Ovary (tissue), 9 donors: ENCODE results near the gene NRCAM. TPM values are rescaled to one million over a fixed set of nuclear protein-coding genes. Genes with fewer than 3 reads are reported as not detected.

ENCODE experiments used
- DNase-seq, 5 donors: peaks; one replicate each; pipeline ENCODE4 v3.0.0-alpha.2; 2019 to 2020
- H3K27ac ChIP-seq, 2 donors: fragments of 200-600 bp; one replicate each; pipeline versions ENCODE4 v1.5.1 to v1.8.0; 2019 to 2022
- H3K27me3 ChIP-seq: fragments of 200-600 bp; one replicate; pipeline ENCODE4 v1.8.0; 2022
- H3K36me3 ChIP-seq: fragments of 200-600 bp; sonication (generic); one replicate; pipeline ENCODE4 v1.5.1; 2019
- H3K4me1 ChIP-seq: one replicate; pipeline ENCODE4 v1.8.1; 2013; ENCODE audit warnings: mild to moderate bottlenecking, moderate library complexity; ENCODE audit not compliant: insufficient read depth
- H3K4me3 ChIP-seq: fragments of 200-600 bp; sonication (generic); one replicate; pipeline ENCODE4 v1.5.1; 2017
- H3K9me3 ChIP-seq, 2 donors: fragments of 200-600 bp in 1 of 2; sonication (generic) in 1 of 2; one replicate each; pipeline versions ENCODE4 v1.5.1 to v1.8.1; 2013 to 2019; ENCODE audit warnings: mild to moderate bottlenecking in 1 of 2, moderate library complexity in 1 of 2
- EP300 ChIP-seq: sonication (generic); formaldehyde crosslinking; IDR thresholded peaks from one replicate; pipeline ENCODE4 v1.6.1; 2017; ENCODE audit warnings: antibody characterized with exemption
- POLR2A ChIP-seq: fragments of 450-650 bp; IDR thresholded peaks from one replicate; pipeline ENCODE4 v1.6.1; 2017; ENCODE audit warnings: antibody characterized with exemption, mild to moderate bottlenecking, moderate library complexity
- WGBS, 3 donors: extraction: QIAGEN DNeasy Blood & Tissue Kit in 1 of 3; methylation state at CpG; one replicate each; pipeline versions ENCODE4 v1.1.5 to v1.1.7; 2013 to 2017; 5-methylcytosine and 5-hydroxymethylcytosine counted together
- intact Hi-C, 4 donors: fragments of 100-400 bp; cut with DNase I; formaldehyde crosslinking; loops; one replicate each; pipeline versions ENCODE4 v1.11.0 to v1.15.1; 2022 to 2023
- polyA plus RNA-seq, 2 donors: library from polyadenylated mRNA; stranded (reverse); fragments of 200-250 nt in 1 of 2; fragments of 350-450 nt in 1 of 2; fragmentation: Illumina TruSeq in 1 of 2; extraction: RNeasy Lipid Tissue Mini Kit (QIAGEN cat#74804) in 1 of 2; gene quantifications; one replicate each; pipeline ENCODE4 v1.2.3, GENCODE V29; 2013 to 2014
- total RNA-seq, 7 donors: library from RNA; depleted of rRNA in 2 of 7; stranded (reverse); fragments of >200 nt in 2 of 7; fragmentation: NEBNext Ultra II Directional in 3 of 7; extraction: Animal tissue kit (Norgen Biotek cat#: 25700) in 3 of 7; gene quantifications; one replicate each; pipeline versions ENCODE4 v1.1.0 to v1.2.4, GENCODE V29; 2016 to 2023
- TF ChIP-seq, protein P1 (sequence below), 3 donors: fragments of 450-650 bp in 2 of 3; fragments of 200-600 bp in 1 of 3; IDR thresholded peaks; one replicate each; pipeline versions ENCODE4 v1.5.1 to v1.8.0; 2016 to 2022; ENCODE audit warnings: antibody characterized with exemption in 3 of 3, mild to moderate bottlenecking in 1 of 3
- donor health status: DM: no; HTN: no; CAD: no; lungs with moderate emphysema.
- donor health status: DM: no; HTN: no; CAD: no.
- donor health status: Bipolar disorder and iron deficiency.
- donor health status: DM: yes; HTN: yes; CAD: no.
- donor health status: DM: no; HTN: no; CAD: no.
- donor health status: DM: yes; HTN: yes; CAD: no.

NRCAM gene
- total and polyA plus RNA-seq, 9 donors, result 0.61 to 14.8 (median 2.8) TPM

- Histone ChIP-seq H3K4me1 (no peaks in the 10 kb centered on the region), H3K4me3 (no peak overlapping the region), H3K36me3 (no peaks in the 10 kb centered on the region), H3K27me3 (no peaks in the 10 kb centered on the region), H3K27ac (no peak overlapping the region), H3K9me3 (no peaks in the 10 kb centered on the region)
- intact Hi-C loops, result loop anchor here in 2 of 4 donors (10.0 kb wide), 4 partner anchors 144 to 684 kb away; partner anchors contain the start of gene LAMB1 (in 1 of the 2)
- DNase-seq, result no peak
- TF ChIP-seq POLR2A, result no peak
- TF ChIP-seq, protein P1, sequence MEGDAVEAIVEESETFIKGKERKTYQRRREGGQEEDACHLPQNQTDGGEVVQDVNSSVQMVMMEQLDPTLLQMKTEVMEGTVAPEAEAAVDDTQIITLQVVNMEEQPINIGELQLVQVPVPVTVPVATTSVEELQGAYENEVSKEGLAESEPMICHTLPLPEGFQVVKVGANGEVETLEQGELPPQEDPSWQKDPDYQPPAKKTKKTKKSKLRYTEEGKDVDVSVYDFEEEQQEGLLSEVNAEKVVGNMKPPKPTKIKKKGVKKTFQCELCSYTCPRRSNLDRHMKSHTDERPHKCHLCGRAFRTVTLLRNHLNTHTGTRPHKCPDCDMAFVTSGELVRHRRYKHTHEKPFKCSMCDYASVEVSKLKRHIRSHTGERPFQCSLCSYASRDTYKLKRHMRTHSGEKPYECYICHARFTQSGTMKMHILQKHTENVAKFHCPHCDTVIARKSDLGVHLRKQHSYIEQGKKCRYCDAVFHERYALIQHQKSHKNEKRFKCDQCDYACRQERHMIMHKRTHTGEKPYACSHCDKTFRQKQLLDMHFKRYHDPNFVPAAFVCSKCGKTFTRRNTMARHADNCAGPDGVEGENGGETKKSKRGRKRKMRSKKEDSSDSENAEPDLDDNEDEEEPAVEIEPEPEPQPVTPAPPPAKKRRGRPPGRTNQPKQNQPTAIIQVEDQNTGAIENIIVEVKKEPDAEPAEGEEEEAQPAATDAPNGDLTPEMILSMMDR (IDR thresholded peaks at IDR 0.05), result no peak
- no peak for TF ChIP-seq EP300
- WGBS, 3 donors, result 71 to 81% (median 81%) methylated on average over 5 of the region's 5 CpGs
These were observed 307.1 kb downstream of the NRCAM start for GRCh38 chr7:108149119-108149518.

- Histone ChIP-seq H3K9me3 (no peaks in the 10 kb centered on the region), H3K27ac (no peak overlapping the region), H3K27me3 (no peaks in the 10 kb centered on the region), H3K4me1 (no peaks in the 10 kb centered on the region), H3K36me3 (no peaks in the 10 kb centered on the region), H3K4me3 (no peak overlapping the region)
- peak in 4 of 5 donors; percentile 12 to 41 (median 28) for DNase-seq
- WGBS, 3 donors, result 78 to 79% (median 78%) methylated on average over 6 of the region's 6 CpGs
- TF ChIP-seq EP300 (no peak), POLR2A (no peak)
- TF ChIP-seq, protein P1 (IDR thresholded peaks at IDR 0.05), result no peak
- intact Hi-C loops, result loop anchor here in 2 of 4 donors (10.0 kb wide), 4 partner anchors 142 to 682 kb away; partner anchors contain the start of gene LAMB1 (in 1 of the 2)
These were observed 309.1 kb downstream of the NRCAM start for GRCh38 chr7:108147031-108147563.

DNA sequence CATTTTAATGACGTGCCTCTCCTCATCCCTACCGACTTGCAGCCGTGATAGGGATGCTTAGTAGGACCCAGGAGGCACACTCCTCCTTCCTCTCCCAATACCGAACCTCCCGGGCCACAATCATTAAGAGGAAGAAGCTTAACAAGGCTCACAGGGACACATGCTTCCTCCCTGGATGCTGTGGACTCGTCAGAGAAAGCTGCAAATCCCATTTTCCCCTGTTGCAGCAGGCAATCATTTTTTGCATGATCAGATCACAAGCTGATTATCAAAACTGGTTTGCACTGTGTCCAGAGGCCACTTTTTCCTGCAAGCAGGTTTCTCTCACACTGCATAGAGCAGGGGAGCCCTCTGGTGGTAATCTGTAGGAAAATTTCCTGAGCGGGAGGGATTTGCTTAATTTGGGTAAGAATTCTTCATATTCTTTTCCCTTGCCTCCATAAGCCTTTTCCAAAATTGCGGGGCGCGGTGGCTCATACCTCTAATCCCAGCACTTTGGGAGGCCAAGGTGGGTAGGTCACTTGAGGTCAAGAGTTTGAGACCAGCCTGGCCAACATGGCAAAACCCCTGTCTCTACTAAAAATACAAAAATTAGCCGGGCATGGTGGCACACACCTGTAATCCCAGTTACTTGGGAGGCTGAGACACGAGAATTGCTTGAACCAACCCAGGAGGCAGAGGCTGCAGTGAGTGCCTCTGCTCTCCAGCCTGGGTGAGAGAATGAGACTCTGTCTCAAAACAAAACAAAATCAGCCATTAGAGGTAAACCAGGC is 310.0 kb downstream of the NRCAM start:
- H3K36me3 ChIP-seq, result no peaks in the 10 kb centered on the region
- H3K4me1 ChIP-seq, result no peaks in the 10 kb centered on the region
- DNase-seq, result peak; percentile 40 to 73 (median 48)
- H3K9me3 ChIP-seq, result no peaks in the 10 kb centered on the region
- H3K4me3 ChIP-seq, result no peak overlapping the region
- 12 to 15% (median 12%) methylated on average over 12 of the region's 12 CpGs for WGBS, 3 donors
- H3K27ac ChIP-seq, result no peak overlapping the region
- H3K27me3 ChIP-seq, result no peaks in the 10 kb centered on the region
- intact Hi-C loops, result loop anchor here in 2 of 4 donors (10.0 kb wide), 4 partner anchors 141 to 681 kb away; partner anchors contain the start of gene LAMB1 (in 1 of the 2)
- TF ChIP-seq, protein P1 (IDR thresholded peaks at IDR 0.05), result peak; percentile 60 to 84 (median 81)
- TF ChIP-seq EP300 (no peak), POLR2A (no peak)

DNA sequence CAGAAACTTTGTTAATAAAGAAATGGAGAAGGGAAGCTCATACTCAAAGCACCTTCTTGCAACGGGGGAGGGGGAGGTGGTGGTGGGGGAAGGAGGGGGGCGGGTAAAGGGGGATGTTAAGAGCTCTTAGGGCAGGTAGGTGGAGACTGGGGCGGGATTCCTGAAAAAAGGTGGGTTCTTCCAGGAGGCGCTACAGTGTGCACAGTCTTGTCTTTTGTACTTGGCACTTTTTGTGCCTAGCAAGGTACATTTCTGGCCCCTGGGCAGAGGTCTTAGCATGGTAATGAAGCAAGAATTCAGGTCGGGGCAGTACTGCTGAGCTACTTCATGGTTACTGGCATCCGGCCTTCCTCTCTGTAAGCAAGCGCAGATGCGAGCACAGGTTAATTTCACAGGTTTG is 310.8 kb downstream of the NRCAM start:
- DNase-seq, result no peak
- no peaks in the 10 kb centered on the region for H3K9me3 ChIP-seq
- H3K27ac ChIP-seq, result no peak overlapping the region
- H3K36me3 ChIP-seq, result no peaks in the 10 kb centered on the region
- no peak overlapping the region for H3K4me3 ChIP-seq
- H3K27me3 ChIP-seq, result no peaks in the 10 kb centered on the region
- TF ChIP-seq EP300, result no peak
- TF ChIP-seq, protein P1 (IDR thresholded peaks at IDR 0.05), result no peak
- no peak for TF ChIP-seq POLR2A
- 86 to 89% (median 88%) methylated on average over 8 of the region's 8 CpGs for WGBS, 3 donors
- no peaks in the 10 kb centered on the region for H3K4me1 ChIP-seq
- intact Hi-C loops, result loop anchor here in 2 of 4 donors (10.0 kb wide), 4 partner anchors 141 to 681 kb away; partner anchors contain the start of gene LAMB1 (in 1 of the 2)
